ENCODE measurements around the gene MAL. TPM values are rescaled to one million over a fixed set of nuclear protein-coding genes. Genes with fewer than 3 reads are reported as not detected.

The MAL gene
- polyA plus RNA-seq, 3 donors = 1.8 to 7.4 (median 3.8) TPM

GRCh38 chr2:95010126-95010525 is 15.4 kb upstream of the MAL start:
- H3K27ac ChIP-seq (ENCODE audit: low read depth, low read length) = no peak overlapping the region
- WGBS, 3 donors = 64% methylated on average over 10 of the region's 10 CpGs

DNA sequence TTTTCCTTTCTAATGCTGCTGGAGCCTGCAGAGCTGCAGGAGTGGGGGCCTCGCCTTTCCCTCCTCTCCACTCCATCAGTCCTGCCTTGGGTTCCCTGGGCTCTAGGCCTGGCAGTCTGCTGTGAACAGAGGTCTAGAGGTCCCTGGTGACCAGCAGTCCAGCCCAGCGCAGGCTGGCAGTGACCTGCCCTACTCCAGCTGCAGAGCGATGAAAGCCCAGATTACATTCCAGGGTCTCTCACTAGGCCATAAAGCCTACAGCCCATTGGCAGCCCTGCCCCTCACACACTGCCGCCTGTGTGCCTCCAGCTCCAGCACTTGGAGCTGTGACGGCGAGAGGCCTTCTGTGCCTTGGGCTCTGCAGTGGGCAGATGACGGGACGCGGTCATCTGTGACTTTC is 14.8 kb upstream of the MAL start:
- no peak overlapping the region for H3K27ac ChIP-seq (ENCODE audit: low read depth, low read length)
- WGBS, 3 donors = 93 to 95% (median 93%) methylated on average over 9 of the region's 9 CpGs

DNA sequence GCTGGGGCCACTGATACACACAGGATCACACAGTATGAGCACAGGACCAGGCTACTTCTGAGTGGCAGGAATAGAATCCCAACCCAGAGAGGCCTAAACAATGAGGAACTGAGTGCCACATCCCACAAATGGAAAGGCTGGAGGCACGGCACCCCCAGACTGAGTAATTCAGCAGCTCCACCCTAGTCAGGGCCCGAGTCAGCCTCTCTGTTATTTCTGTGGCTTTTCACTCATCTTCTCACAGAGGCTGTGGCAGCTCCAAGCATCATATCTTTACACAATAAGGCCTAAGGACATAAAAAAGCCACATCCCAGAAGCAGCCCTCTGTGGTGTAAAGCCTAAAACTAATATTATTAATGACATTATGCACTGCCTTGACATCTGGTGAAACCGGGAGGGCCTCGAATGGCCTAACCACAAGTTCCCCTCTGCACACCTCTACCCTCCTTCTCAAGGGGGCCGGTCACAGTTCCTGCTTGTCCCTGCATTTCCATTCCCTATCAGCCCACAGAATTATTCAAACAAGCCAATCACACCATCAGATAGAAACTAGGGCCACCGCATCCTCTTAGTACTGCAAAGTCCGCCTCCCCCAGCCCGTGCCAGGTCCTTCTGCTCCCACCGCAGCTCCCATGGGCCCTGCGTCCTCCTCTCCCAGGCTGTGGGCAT is 12.5 kb upstream of the MAL start:
- 51 to 86% (median 57%) methylated on average over 10 of the region's 10 CpGs for WGBS, 3 donors
- no peak overlapping the region for H3K27ac ChIP-seq (ENCODE audit: low read depth, low read length)

DNA sequence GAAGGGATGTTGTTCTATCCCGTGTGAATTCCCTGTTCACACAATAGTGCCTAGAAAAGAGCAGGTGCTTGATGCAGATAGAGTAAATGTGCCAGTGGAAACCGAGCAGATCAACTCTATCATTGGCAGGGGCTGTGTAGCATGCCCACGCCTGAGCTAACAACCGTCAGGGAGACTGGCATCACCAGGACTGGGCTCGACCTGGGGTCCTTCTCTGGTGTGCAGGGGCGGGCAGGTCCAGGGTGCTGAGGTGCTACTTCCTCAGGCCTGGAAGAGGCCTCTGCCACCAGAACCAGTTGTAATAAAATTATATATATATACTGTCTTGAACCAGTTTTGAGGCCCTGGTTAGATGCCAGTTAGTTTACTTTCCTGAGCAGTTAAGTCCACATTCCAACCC is 11.8 kb upstream of the MAL start:
- WGBS, 3 donors = 80 to 87% (median 84%) methylated on average over 6 of the region's 6 CpGs
- H3K27ac ChIP-seq (ENCODE audit: low read depth, low read length) = no peak overlapping the region

DNA sequence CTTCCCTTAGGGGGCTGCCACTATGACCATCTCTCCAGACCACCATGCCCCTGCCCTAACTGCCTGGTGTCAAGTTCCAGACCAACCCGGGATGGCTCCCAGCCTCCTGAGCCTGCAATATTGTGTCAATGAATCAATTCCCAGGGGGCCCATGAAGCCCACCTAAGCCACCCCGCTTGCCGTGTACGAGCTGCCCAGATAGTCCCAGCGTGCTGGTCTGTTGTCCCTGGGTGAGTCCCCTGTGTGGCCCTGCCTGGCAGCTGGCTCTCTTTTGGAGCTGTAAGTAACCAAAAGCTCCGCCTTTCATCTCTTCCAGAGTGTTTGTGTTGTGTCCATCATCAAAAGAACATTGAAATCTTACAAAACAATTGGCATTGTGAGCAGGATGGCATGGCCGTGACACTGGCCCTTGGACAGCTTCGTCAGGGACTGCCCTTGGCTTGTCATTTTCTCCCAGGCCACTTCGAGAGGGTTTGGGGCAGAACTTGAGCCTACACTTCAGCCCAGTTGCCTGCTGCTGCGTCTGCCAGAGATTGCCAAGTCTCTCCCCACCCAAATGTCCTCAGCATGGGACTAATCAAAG is 11.3 kb upstream of the MAL start:
- H3K27ac ChIP-seq (ENCODE audit: low read depth, low read length) = no peak overlapping the region
- 76 to 80% (median 78%) methylated on average over 10 of the region's 10 CpGs for WGBS, 3 donors

DNA sequence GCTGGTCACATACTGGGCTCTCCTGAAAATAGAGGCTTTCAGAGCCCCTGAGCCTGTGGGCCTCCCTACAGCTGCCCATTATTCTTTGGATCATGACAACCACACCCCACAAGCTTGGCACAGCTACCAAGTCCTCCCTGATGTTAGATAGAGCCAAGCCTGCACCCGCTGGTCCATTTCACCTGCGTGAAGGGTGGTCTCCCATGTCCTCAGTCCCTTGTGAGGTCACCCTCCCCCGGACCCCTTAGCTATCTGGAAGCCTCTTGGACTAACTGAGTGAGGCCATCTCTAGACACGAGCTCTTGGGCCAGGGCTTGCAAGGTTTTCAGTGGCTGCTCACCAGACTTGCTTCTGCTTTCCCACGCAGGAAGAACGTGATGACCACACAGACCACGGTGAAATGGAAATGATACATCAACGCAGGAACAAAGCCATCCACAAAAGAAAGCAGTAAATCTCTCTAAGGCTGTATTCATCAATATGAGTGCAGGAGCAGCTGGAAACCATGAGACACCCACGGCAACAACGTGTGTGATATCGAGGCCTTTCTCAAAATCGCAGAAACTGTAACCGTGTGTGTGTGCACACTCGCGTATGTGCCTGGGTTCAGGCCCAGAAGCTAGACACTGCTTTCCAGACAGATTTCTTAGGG is 10.1 kb upstream of the MAL start:
- H3K27ac ChIP-seq (ENCODE audit: low read depth, low read length) = no peak overlapping the region
- WGBS, 3 donors = 59 to 83% (median 67%) methylated on average over 15 of the region's 15 CpGs

GRCh38 chr2:95016616-95017015 is 8.9 kb upstream of the MAL start:
- 72 to 82% (median 74%) methylated on average over 9 of the region's 9 CpGs for WGBS, 3 donors

DNA sequence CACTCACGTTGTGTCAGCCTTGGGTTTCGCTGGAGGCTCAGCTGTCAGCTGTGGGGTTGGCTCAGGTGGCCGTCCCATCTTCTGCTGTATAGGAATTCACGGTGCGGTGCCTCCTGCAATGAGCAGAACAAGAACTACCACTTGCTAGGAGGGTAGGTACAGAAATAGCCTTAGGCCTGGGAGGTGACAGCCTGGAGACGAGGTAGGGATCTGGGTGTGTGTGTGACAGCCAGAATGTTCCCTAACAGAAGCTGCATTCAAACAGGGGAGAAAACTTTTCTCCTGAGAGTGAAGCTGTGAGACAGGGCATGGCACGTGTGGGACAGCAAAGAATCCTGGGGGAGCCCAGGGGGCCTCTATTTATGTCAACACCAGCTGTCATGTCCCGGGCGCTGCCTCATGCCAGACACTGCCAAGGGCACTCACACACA is 8.4 kb upstream of the MAL start:
- no peak overlapping the region for H3K27ac ChIP-seq (ENCODE audit: low read depth, low read length)
- 57 to 86% (median 80%) methylated on average over 9 of the region's 9 CpGs for WGBS, 3 donors

More at GRCh38 chr2:95016616-95017015, 8.9 kb upstream of the MAL start:
- no peak overlapping the region for H3K27ac ChIP-seq (ENCODE audit: low read depth, low read length)

DNA sequence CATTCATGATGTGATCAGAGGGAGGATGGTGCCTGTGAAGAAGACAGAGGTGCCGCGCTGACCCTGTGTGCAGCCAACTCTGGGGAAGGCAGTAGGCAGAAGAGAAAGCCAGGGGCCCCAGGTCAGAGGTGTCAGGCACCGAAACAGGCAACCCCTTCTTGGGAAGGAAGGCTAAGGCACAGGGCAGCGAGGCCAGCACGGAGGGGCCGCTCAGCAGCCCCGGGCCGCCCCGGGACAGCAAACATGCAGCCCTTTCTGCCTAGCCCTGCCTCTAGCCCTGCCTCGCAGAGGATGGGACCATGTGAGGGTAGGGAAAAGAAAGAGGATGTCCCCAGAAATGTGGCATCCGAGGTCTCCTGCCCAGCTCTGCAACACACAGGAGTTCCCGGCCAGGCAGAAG is 7.7 kb upstream of the MAL start:
- no peak overlapping the region for H3K27ac ChIP-seq (ENCODE audit: low read depth, low read length)
- WGBS, 3 donors = 84 to 88% (median 84%) methylated on average over 12 of the region's 12 CpGs

DNA sequence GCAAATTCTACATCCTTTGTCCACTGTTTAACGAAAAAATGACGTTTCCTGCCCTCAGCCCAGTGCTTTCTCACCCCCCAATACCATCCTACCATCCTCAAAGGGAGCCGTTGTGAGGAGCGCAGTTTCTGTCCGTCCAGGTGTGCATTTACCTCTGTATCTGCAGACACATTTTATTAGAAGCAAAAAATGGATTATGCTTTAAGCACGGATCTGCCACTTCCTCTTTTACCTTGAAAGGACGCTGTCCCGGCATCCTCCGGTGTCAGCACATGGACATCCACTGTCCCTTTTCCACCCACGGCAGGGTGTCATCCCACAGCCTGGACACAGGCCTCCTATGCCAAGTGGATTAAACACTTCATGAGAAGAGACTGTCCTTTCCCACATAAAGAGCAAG is 7.2 kb upstream of the MAL start:
- no peak overlapping the region for H3K27ac ChIP-seq (ENCODE audit: low read depth, low read length)
- 73 to 76% (median 75%) methylated on average over 10 of the region's 10 CpGs for WGBS, 3 donors

GRCh38 chr2:95018861-95019550 is 6.5 kb upstream of the MAL start:
- no peak overlapping the region for H3K27ac ChIP-seq (ENCODE audit: low read depth, low read length)
- WGBS, 3 donors = 73 to 86% (median 75%) methylated on average over 12 of the region's 12 CpGs

DNA sequence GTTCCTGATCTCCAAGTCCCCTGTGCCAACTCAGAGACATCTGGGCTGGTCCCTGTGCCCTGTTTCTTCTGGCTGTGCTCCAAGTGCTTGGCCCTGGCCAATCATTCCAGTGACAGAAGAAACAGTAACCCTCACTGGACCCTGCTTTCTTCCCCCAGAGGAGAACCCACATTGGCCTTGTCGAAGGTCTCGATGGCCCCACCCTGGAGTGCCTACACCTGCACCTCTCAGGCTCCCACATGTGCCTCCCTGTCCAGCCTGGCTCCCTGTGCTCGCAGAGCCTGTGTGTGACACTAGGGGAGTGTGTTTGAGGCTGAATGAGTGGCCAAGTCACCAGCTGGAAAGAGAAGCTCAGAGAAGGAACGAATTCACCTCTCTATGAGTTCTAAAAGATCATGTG is 5.9 kb upstream of the MAL start:
- H3K27ac ChIP-seq (ENCODE audit: low read depth, low read length) = no peak overlapping the region
- 64 to 81% (median 81%) methylated on average over 4 of the region's 4 CpGs for WGBS, 3 donors

GRCh38 chr2:95020275-95021022 is 5.1 kb upstream of the MAL start:
- WGBS, 3 donors = 79 to 86% (median 83%) methylated on average over 9 of the region's 9 CpGs
- no peak overlapping the region for H3K27ac ChIP-seq (ENCODE audit: low read depth, low read length)

DNA sequence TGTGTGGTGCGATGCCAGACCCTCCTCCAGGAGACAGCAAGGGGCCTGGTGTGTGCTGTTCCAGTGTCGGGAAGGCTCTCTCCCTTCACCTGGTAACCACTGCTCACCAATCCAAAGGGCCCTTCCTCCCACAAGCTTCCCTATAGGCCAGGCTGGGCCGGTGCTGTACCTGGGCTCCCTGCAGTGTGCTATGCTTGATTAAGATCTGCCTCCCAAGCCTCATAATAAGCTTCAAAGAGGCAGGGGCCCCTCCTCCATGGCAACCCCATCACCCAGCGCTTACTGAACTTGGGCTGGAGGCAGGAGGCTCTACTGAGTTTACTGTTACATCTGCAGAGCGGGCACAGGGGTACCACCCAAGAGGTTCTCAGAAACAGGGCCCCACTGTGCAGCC is 4.5 kb upstream of the MAL start:
- WGBS, 3 donors = 84% methylated on average over 5 of the region's 5 CpGs
- no peak overlapping the region for H3K27ac ChIP-seq (ENCODE audit: low read depth, low read length)

DNA sequence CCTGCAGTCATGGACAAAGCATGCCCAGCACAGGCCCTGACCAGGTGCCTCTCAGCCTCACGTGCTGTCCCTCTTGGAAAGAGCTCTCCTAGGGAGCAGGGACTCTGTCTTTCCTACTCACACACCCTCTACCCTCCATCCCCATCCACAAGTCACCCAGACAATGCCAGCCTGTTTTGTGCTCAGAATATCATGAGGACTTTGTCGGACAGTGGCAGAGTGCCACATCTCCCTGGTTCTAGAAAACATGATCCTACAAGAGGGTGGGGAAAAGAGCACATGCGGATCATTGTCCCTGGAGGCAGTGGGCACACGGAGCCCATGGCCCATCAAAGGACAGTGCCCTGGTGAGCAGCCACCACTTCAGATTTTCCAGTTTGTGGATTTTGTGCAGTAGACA is 3.7 kb upstream of the MAL start:
- WGBS, 3 donors = 69 to 76% (median 75%) methylated on average over 4 of the region's 4 CpGs
- H3K27ac ChIP-seq (ENCODE audit: low read depth, low read length) = no peak overlapping the region

GRCh38 chr2:95022309-95023221 is 2.9 kb upstream of the MAL start:
- no peak overlapping the region for H3K27ac ChIP-seq (ENCODE audit: low read depth, low read length)
- 18 to 25% (median 21%) methylated on average over 15 of the region's 15 CpGs for WGBS, 3 donors

GRCh38 chr2:95023222-95023597 is 2.3 kb upstream of the MAL start:
- WGBS, 3 donors = 35 to 47% (median 42%) methylated on average over 2 of the region's 2 CpGs
- H3K27ac ChIP-seq (ENCODE audit: low read depth, low read length) = no peak overlapping the region

DNA sequence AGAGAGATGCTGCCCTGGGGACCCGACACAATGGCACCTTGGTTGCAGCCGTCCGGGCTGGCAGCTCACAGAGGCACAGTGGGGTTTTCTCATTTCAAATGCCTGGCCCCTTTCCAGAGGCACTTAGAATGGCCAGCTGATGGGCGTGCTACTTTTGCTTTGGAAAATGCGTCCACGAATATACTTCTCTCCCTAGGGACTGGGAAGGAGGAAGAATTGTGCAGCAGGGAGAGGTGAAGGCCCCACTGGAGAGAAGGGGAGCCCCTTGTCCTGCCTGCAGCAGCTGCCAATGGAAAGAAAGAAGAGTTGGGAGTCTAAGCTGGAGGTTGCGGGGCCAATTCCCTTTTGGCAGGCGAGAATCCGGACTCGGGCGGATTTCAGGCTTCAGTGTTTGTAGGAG is 1.1 kb upstream of the MAL start:
- WGBS, 3 donors = 50 to 68% (median 52%) methylated on average over 11 of the region's 11 CpGs
- H3K27ac ChIP-seq (ENCODE audit: low read depth, low read length) = no peak overlapping the region
